NB4 (cell line): ENCODE measurements around the gene TTR.

ENCODE experiments used
- MYC ChIP-seq: IDR thresholded peaks from 2 replicates; pipeline ENCODE4 v1.6.1; 2011; ENCODE audit warnings: low read depth, low read length
- POLR2A ChIP-seq: IDR thresholded peaks from 2 replicates; pipeline ENCODE4 v1.6.1; 2011; ENCODE audit warnings: mild to moderate bottlenecking; ENCODE audit not compliant: insufficient read length; ENCODE audit errors: extremely low read depth
- TF ChIP-seq, protein P1 (sequence below): IDR thresholded peaks from one replicate; pipeline ENCODE4 v1.5.1; 2012; ENCODE audit warnings: low read depth, low read length

DNA sequence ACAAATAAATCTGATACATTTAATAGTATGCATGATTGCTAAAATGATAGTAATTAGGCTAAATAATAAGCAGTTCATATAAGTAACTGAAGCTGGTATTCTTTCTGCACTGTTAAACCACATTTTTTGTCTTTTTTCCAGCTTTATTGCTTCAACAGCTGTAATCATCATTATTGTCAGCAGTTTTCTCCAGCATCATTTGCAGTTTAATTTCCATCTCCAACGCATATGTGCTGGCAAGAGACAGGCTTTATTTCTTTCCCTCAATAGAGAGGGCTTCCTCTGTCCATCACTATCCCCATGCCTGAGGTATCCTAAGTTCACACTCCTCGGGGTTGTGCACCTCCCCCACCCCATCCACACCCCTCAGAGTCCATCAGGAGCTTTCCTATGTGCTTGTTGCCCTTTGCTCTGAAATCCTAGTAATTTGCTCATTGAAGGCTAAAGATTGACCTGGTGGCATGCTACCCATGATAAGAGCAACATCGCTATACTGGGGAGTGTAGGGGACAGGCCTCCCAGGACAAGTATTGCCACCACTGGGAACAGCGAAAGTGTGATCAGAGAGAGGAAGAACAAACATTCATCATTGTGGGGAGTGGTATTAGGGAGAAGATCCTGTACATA lies 55.6 kb downstream of the TTR start:
- TF ChIP-seq, protein P1, sequence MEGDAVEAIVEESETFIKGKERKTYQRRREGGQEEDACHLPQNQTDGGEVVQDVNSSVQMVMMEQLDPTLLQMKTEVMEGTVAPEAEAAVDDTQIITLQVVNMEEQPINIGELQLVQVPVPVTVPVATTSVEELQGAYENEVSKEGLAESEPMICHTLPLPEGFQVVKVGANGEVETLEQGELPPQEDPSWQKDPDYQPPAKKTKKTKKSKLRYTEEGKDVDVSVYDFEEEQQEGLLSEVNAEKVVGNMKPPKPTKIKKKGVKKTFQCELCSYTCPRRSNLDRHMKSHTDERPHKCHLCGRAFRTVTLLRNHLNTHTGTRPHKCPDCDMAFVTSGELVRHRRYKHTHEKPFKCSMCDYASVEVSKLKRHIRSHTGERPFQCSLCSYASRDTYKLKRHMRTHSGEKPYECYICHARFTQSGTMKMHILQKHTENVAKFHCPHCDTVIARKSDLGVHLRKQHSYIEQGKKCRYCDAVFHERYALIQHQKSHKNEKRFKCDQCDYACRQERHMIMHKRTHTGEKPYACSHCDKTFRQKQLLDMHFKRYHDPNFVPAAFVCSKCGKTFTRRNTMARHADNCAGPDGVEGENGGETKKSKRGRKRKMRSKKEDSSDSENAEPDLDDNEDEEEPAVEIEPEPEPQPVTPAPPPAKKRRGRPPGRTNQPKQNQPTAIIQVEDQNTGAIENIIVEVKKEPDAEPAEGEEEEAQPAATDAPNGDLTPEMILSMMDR, result no peak
- TF ChIP-seq POLR2A, result no peak
- no peak for TF ChIP-seq MYC
